Uterine smooth muscle cell (primary cell): Measurements from ENCODE around the gene ACSF2. TPM values are rescaled to one million over a fixed set of nuclear protein-coding genes. Genes with fewer than 3 reads are reported as not detected.

Experiments
- total RNA-seq: library from RNA; depleted of rRNA; stranded (reverse); fragments of >200 nt; gene quantifications from 2 replicates; pipeline ENCODE4 v1.2.3, GENCODE V29; 2014

Gene ACSF2
- total RNA-seq, result 15.5 and 36.6 TPM in 2 replicates

GRCh38 chr17:50425682-50426471 is at the start of gene ACSF2:
Gene ACSF2, plus strand, starts transcription at chr17:50426218. Its CDS starts 44 bp downstream, at chr17:50426262.

GRCh38 chr17:50397111-50397918 is 28.7 kb upstream of the ACSF2 start, which contains the start of gene LRRC59:
Gene LRRC59, minus strand, starts transcription at chr17:50397523. Its CDS starts 206 bp downstream, at chr17:50397317.

GRCh38 chr17:50468304-50469207 is 42.5 kb downstream of the ACSF2 start, which contains the start of gene CHAD:
Gene CHAD, minus strand, starts transcription at chr17:50468880. Its CDS starts 67 bp downstream, at chr17:50468813.

GRCh38 chr17:50478391-50479381 is 52.7 kb downstream of the ACSF2 start, which contains the start of gene RSAD1:
Gene RSAD1, plus strand, starts transcription at chr17:50478860. Its CDS starts 25 bp downstream, at chr17:50478885.

DNA sequence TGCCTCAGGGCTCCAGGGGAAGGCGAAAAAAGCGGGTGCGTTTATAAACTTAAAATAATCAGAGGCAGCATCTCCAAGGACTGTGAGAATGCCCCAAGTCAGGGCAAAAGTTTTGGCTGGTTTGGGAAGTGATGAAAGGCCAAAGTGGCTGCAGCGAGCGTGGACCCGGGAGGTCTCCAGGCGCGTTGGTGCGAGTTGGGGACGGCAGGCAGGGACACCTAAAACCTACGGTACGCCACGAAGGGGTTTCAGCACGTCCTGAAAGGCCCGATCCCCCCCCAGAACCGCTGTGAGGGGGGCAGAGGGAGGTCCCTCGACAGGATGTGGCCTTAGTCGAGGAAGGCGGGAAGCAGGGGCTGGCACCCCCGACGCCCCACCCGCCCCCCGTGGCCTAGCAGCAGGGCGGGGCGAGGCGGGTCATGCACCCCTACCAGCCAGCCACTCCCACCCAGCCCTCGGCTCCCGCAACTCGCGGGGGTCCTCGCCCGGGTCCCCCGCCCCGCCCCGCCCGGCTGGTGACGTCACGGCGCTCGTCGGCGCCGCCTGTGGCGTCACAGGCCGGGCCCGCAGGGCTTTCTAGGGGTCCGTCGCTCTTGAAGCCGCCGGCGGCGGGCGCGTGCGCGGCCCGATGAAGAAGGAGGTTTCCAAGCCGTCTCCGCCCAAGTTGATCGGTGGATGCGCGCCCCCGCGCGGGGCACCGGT is 82.0 kb downstream of the ACSF2 start, which contains the start of gene MYCBPAP:
MYCBPAP (plus strand) TSS at position 569 of the 702 bp plus-strand sequence. CDS start 236 bp downstream, outside the sequence.

Other genes with a start within 250 kb of the ACSF2 start
- 570 and 2,151 TPM in 2 replicates for gene COL1A1, start 224.6 kb upstream of the ACSF2 start, total RNA-seq
- gene TMEM92, start 151.8 kb upstream of the ACSF2 start, total RNA-seq, result not detected in 2 replicates
- 65.7 and 75.5 TPM in 2 replicates for gene XYLT2, start 80.1 kb upstream of the ACSF2 start, total RNA-seq
- 53.7 and 103 TPM in 2 replicates for gene MRPL27, start 53.0 kb upstream of the ACSF2 start, total RNA-seq
- gene EME1, start 53.0 kb upstream of the ACSF2 start, total RNA-seq, result 3.9 and 18.0 TPM in 2 replicates
- 169 and 297 TPM in 2 replicates for gene LRRC59, start 28.7 kb upstream of the ACSF2 start, total RNA-seq
- gene CHAD, start 42.7 kb downstream of the ACSF2 start, total RNA-seq, result not detected in 2 replicates
- 29.4 and 31.2 TPM in 2 replicates for gene RSAD1, start 52.6 kb downstream of the ACSF2 start, total RNA-seq
- gene MYCBPAP, start 82.2 kb downstream of the ACSF2 start, total RNA-seq, result 1.7 and 2.0 TPM in 2 replicates
- gene EPN3, start 106.5 kb downstream of the ACSF2 start, total RNA-seq, result under 0.01 TPM in 1 of 2 replicates, not detected in the other
- gene SPATA20, start 121.0 kb downstream of the ACSF2 start, total RNA-seq, result 65.1 and 85.6 TPM in 2 replicates
- gene CACNA1G, start 134.5 kb downstream of the ACSF2 start, total RNA-seq, result 0.11 and 0.12 TPM in 2 replicates
- gene ABCC3, start 208.7 kb downstream of the ACSF2 start, total RNA-seq, result 2.2 and 8.7 TPM in 2 replicates